Kidney epithelial cell (primary cell): ENCODE data around the gene TAGLN2. TPM values are rescaled to one million over a fixed set of nuclear protein-coding genes. Genes with fewer than 3 reads are reported as not detected.
A peak's percentile ranks its signal among the peaks of the same experiment; 100 is the strongest.

ENCODE experiments used
- DNase-seq: peaks from one replicate; pipeline ENCODE4 v3.0.0-alpha.2; 2010; ENCODE audit warnings: low read depth
- H3K27me3 ChIP-seq: 2 replicates; pipeline ENCODE4 v1.6.0; 2011; ENCODE audit warnings: low read length; ENCODE audit not compliant: control insufficient read depth, insufficient read depth
- H3K36me3 ChIP-seq: 2 replicates; pipeline ENCODE4 v1.5.1; 2011; ENCODE audit warnings: low read length; ENCODE audit not compliant: control insufficient read depth, insufficient read depth
- H3K4me3 ChIP-seq: 2 replicates; pipeline ENCODE4 v1.5.1; 2011; ENCODE audit warnings: low read depth, mild to moderate bottlenecking, control low read depth, low read length
- CTCF ChIP-seq: IDR thresholded peaks from 2 replicates; pipeline ENCODE4 v1.5.1; 2011; ENCODE audit warnings: mild to moderate bottlenecking, moderate library complexity, low read length, control low read depth, inconsistent platforms; ENCODE audit not compliant: insufficient read depth, poor library complexity, severe bottlenecking
- total RNA-seq: library from RNA; depleted of rRNA; stranded (reverse); fragments of >200 nt; gene quantifications from 2 replicates; pipeline ENCODE4 v1.2.3, GENCODE V29; 2015

The TAGLN2 gene
- total RNA-seq, 1 donor from 2014 or later = 719 TPM

DNA sequence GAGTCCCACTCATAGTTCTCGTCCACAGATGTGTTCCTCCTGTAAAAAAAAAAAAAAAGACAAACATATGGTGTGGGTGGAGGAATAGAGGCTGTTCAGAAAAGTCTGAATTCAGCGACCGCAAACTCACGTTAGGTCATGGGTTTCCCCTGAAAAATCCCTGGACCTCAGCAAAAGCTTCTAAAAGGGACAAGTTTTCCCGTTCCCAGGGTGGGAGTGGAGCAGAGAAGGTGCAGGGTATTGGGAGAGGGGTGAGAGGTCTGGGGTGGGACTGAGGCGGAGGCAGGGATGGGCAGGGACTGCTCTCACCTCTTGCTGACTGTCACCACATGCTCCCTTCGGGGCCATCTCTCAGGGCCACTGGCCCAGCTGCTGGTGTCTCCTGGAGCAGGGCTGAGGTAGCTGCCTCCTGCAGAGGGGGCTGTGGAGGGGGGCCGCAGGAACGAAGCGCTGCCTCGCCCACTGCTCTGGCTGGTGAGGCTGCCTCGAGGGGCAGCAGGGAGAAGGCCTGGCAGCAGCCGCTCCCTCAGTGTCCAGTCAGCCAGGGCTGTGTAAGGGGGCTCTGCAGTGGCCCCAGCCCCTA is 2.6 kb upstream of the TAGLN2 start:
- H3K36me3 ChIP-seq = no peaks in the 10 kb centered on the region
- DNase-seq = no peak

DNA sequence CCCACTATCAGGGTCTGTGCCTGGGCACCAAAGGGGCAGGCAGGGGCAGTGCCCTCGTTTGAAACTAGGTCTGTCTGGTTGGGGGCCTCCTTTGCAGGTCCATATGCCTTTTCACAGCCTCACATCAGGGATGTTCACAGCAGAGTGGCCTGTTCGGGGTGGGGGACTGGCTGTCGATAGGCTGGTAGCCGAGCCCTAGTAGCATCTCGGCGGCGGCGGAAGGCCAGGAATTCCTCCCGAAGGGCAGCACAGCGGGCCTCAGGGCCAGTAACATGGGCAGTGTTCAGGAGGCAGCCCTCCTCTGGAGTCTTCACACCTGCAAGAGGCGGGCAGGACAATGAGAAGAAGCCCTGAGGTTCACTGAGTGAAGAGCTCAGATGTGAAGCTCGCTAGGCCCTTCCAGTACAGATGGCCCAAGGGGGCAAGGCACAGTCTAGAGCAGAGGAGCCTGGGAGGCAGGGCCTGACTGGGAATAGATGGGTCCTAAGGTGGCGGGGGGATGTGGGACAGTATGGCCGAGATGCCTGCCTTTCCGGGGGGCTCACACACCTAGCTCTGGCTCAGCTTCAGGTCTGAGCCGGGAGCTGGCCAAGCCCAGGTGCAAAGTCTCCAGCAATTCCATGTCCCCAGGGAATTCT is 2.0 kb upstream of the TAGLN2 start:
- H3K27me3 ChIP-seq = no peaks in the 10 kb centered on the region
- no peak overlapping the region for H3K4me3 ChIP-seq
- H3K36me3 ChIP-seq = no peaks in the 10 kb centered on the region
- no peak for TF ChIP-seq CTCF
- DNase-seq = no peak

More for the DNA sequence above, 2.6 kb upstream of the TAGLN2 start:
- Histone ChIP-seq H3K27me3 (no peaks in the 10 kb centered on the region), H3K4me3 (no peak overlapping the region)
- no peak for TF ChIP-seq CTCF

DNA sequence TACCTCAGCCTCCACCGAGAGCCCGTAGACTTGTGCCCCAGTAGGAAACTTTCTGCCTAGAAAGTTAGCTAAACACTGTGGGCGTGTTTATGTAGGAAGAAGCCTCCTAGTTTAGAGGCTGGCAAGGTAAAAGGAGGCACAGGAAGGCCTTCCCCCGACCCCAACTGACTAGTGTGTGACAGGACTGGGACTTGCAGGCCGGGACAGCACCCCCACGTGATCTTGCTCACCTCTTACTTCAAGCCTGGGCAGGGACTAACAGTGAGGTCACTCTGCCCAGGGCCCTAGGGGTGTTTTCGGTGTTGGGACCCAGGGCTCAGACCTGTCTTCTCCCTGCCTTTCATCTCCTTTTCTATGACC is 392 bp upstream of the TAGLN2 start:
- TF ChIP-seq CTCF = no peak
- Histone ChIP-seq H3K4me3 (peak overlapping the region; percentile 76), H3K36me3 (no peaks in the 10 kb centered on the region), H3K27me3 (no peaks in the 10 kb centered on the region)
- no peak for DNase-seq

- H3K36me3 ChIP-seq = peaks cover 3% of the 10 kb centered on the region
- H3K27me3 ChIP-seq = no peaks in the 10 kb centered on the region
- no peak for TF ChIP-seq CTCF
- H3K4me3 ChIP-seq = peak overlapping the region; percentile 76
- DNase-seq = peak; percentile 55
Observed at GRCh38 chr1:159924025-159924790, 1.1 kb downstream of the TAGLN2 start.

- H3K27me3 ChIP-seq = no peaks in the 10 kb centered on the region
- H3K4me3 ChIP-seq = peak overlapping the region; percentile 76
- TF ChIP-seq CTCF = no peak
- peak; percentile 62 for DNase-seq
- peaks cover 3% of the 10 kb centered on the region for H3K36me3 ChIP-seq
Observed at GRCh38 chr1:159923203-159924024, 1.9 kb downstream of the TAGLN2 start.
